Tibial nerve (tissue), 4 donors: Measurements from ENCODE around the gene TSHZ1. TPM values are rescaled to one million over a fixed set of nuclear protein-coding genes. Genes with fewer than 3 reads are reported as not detected.

Experiments used
- DNase-seq, 2 donors: peaks; one replicate each; pipeline ENCODE4 v3.0.0-alpha.2; 2019; ENCODE audit warnings: low spot score in 2 of 2
- H3K27ac ChIP-seq, 4 donors: fragments of 200-600 bp; sonication (generic) in 3 of 4; one replicate each; pipeline ENCODE4 v1.5.1; 2017 to 2019; ENCODE audit warnings: mild to moderate bottlenecking in 1 of 4
- H3K27me3 ChIP-seq, 2 donors: fragments of 200-600 bp; sonication (generic) in 1 of 2; one replicate each; pipeline versions ENCODE4 v1.5.1 to v1.6.0; 2017 to 2019
- H3K36me3 ChIP-seq, 3 donors: fragments of 200-600 bp; sonication (generic); one replicate each; pipeline ENCODE4 v1.5.1; 2018 to 2019
- H3K4me1 ChIP-seq, 4 donors: fragments of 200-600 bp; sonication (generic) in 3 of 4; one replicate each; pipeline ENCODE4 v1.5.1; 2017 to 2019
- H3K4me3 ChIP-seq, 4 donors: fragments of 200-600 bp; sonication (generic) in 3 of 4; one replicate each; pipeline ENCODE4 v1.5.1; 2017 to 2019; ENCODE audit warnings: mild to moderate bottlenecking in 1 of 4, moderate library complexity in 1 of 4
- H3K9me3 ChIP-seq, 4 donors: fragments of 200-600 bp; sonication (generic) in 3 of 4; one replicate each; pipeline ENCODE4 v1.5.1; 2017 to 2019
- CTCF ChIP-seq, 5 experiments: fragments of 200-600 bp in 3 of 5; fragments of 450-650 bp in 2 of 5; sonication (generic) in 3 of 5; IDR thresholded peaks; one replicate each; pipeline ENCODE4 v1.5.1; 2016 to 2019; ENCODE audit warnings: antibody characterized with exemption in 5 of 5, mild to moderate bottlenecking in 3 of 5, moderate library complexity in 2 of 5
- EP300 ChIP-seq, 2 donors: sonication (generic); formaldehyde crosslinking; IDR thresholded peaks; one replicate each; pipeline ENCODE4 v1.6.1; 2017; ENCODE audit warnings: antibody characterized with exemption in 2 of 2, mild to moderate bottlenecking in 1 of 2
- POLR2A ChIP-seq, 2 donors: fragments of 450-650 bp; IDR thresholded peaks; one replicate each; pipeline ENCODE4 v1.6.1; 2017; ENCODE audit warnings: antibody characterized with exemption in 2 of 2, mild to moderate bottlenecking in 2 of 2, moderate library complexity in 2 of 2
- WGBS, 2 donors: methylation state at CpG; one replicate each; pipeline ENCODE4 v1.1.5; 2018; 5-methylcytosine and 5-hydroxymethylcytosine counted together
- total RNA-seq, 4 donors: library from RNA; depleted of rRNA; stranded (reverse); fragments of >200 nt; gene quantifications; one replicate each; pipeline ENCODE4 v1.1.0, GENCODE V29; 2016

Gene TSHZ1
- total RNA-seq, 4 donors from 2014 or later = 15.6 to 23.7 (median 18.3) TPM

GRCh38 chr18:75230163-75231052 is 19.8 kb downstream of the TSHZ1 start:
- Histone ChIP-seq H3K27me3 (no peaks in the 10 kb centered on the region), H3K4me1 (peaks cover 0 to 54% (median 21%) of the 10 kb centered on the region in 4 donors), H3K4me3 (no peak overlapping the region), H3K9me3 (no peaks in the 10 kb centered on the region), H3K27ac (peak overlapping the region in 1 of 4 donors; percentile 40), H3K36me3 (peaks cover 0 to 5% (median 0%) of the 10 kb centered on the region in 3 donors)
- TF ChIP-seq EP300 (IDR thresholded peaks at IDR 0.05) = no peak
- TF ChIP-seq CTCF (IDR thresholded peaks at IDR 0.05) = no peak
- no peak for TF ChIP-seq POLR2A (IDR thresholded peaks at IDR 0.05)
- no peak for DNase-seq
- WGBS, 2 donors = 75 to 84% methylated on average over 17 of the region's 17 CpGs

GRCh38 chr18:75231053-75231406 is 20.4 kb downstream of the TSHZ1 start:
- no peak overlapping the region for H3K4me3 ChIP-seq
- peaks cover 0 to 49% (median 20%) of the 10 kb centered on the region in 4 donors for H3K4me1 ChIP-seq
- peak overlapping the region in 2 of 4 donors; percentile 0 to 40 for H3K27ac ChIP-seq
- no peak for TF ChIP-seq CTCF (IDR thresholded peaks at IDR 0.05)
- TF ChIP-seq EP300 (IDR thresholded peaks at IDR 0.05) = no peak
- TF ChIP-seq POLR2A (IDR thresholded peaks at IDR 0.05) = no peak
- DNase-seq = no peak
- H3K27me3 ChIP-seq = no peaks in the 10 kb centered on the region
- no peaks in the 10 kb centered on the region for H3K9me3 ChIP-seq
- peaks cover 0 to 8% (median 0%) of the 10 kb centered on the region in 3 donors for H3K36me3 ChIP-seq
- 70 to 87% methylated on average over 3 to 5 of the region's 5 CpGs for WGBS, 2 donors

GRCh38 chr18:75234901-75235300 is 24.3 kb downstream of the TSHZ1 start:
- WGBS, 2 donors = 93 to 95% methylated on average over 12 of the region's 12 CpGs
- H3K36me3 ChIP-seq = peaks cover 0 to 8% (median 0%) of the 10 kb centered on the region in 3 donors
- H3K4me3 ChIP-seq = no peak overlapping the region
- H3K27me3 ChIP-seq = no peaks in the 10 kb centered on the region
- no peaks in the 10 kb centered on the region for H3K9me3 ChIP-seq
- H3K27ac ChIP-seq = no peak overlapping the region
- no peak for DNase-seq
- no peak for TF ChIP-seq EP300 (IDR thresholded peaks at IDR 0.05)
- no peak for TF ChIP-seq CTCF (IDR thresholded peaks at IDR 0.05)
- no peak for TF ChIP-seq POLR2A (IDR thresholded peaks at IDR 0.05)
- peaks cover 0 to 25% (median 3%) of the 10 kb centered on the region in 4 donors for H3K4me1 ChIP-seq

- Histone ChIP-seq H3K36me3 (peaks cover 0 to 8% (median 0%) of the 10 kb centered on the region in 3 donors), H3K4me3 (no peak overlapping the region), H3K27me3 (no peaks in the 10 kb centered on the region), H3K9me3 (no peaks in the 10 kb centered on the region), H3K4me1 (peaks cover 0 to 17% (median 2%) of the 10 kb centered on the region in 4 donors), H3K27ac (no peak overlapping the region)
- WGBS, 2 donors = 93 to 94% methylated on average over 13 of the region's 13 CpGs
- DNase-seq = no peak
- no peak for TF ChIP-seq CTCF (IDR thresholded peaks at IDR 0.05)
- no peak for TF ChIP-seq EP300 (IDR thresholded peaks at IDR 0.05)
- TF ChIP-seq POLR2A (IDR thresholded peaks at IDR 0.05) = no peak
Observed at GRCh38 chr18:75235896-75236295, 25.3 kb downstream of the TSHZ1 start.

- no peak for DNase-seq
- Histone ChIP-seq H3K4me3 (no peak overlapping the region), H3K27ac (no peak overlapping the region), H3K4me1 (peaks cover 0 to 7% (median 0%) of the 10 kb centered on the region in 4 donors), H3K27me3 (no peaks in the 10 kb centered on the region), H3K9me3 (no peaks in the 10 kb centered on the region), H3K36me3 (peaks cover 0 to 14% (median 0%) of the 10 kb centered on the region in 3 donors)
- WGBS, 2 donors = 90 to 93% methylated on average over 13 of the region's 13 CpGs
- TF ChIP-seq CTCF (IDR thresholded peaks at IDR 0.05) (no peak), EP300 (IDR thresholded peaks at IDR 0.05) (no peak), POLR2A (IDR thresholded peaks at IDR 0.05) (no peak)
Observed at GRCh38 chr18:75238100-75238499, 27.5 kb downstream of the TSHZ1 start.
